Panc1 (cell line): ENCODE measurements around the gene TMEM117. TPM values are rescaled to one million over a fixed set of nuclear protein-coding genes. Genes with fewer than 3 reads are reported as not detected.
"Not testable (repeated sequence)": the region's sequence is repeated elsewhere in the genome, so short reads cannot be mapped to it uniquely, and the experiment has no call there.

Source experiments
- ATAC-seq: fragments of 200-7000 bp; cut with Tn5 transposase; 2 replicates; pipeline ENCODE4 v1.9.1; 2020; ENCODE audit warnings: mild to moderate bottlenecking, moderate library complexity
- BruUV-seq: library from RNA; stranded (reverse); fragments of 400-500 nt; replicated peaks from 2 replicates; lab custom pipeline; 2021; lab: Mats Ljungman, UMichigan
- CTCF ChIA-PET: fragments of 300-600 bp; sonication (Branson Sonifier 250); formaldehyde crosslinking; loops from one replicate; lab custom pipeline; 2022; ENCODE audit warnings: antibody characterized with exemption; lab: Charles Lee
- POLR2A ChIA-PET: fragments of 300-600 bp; sonication (Branson Sonifier 250); formaldehyde crosslinking; loops from one replicate; lab custom pipeline; 2022; ENCODE audit warnings: antibody characterized with exemption; lab: Charles Lee
- DNase-seq: peaks from one replicate; pipeline ENCODE4 v3.0.0-alpha.2; 2010; ENCODE audit warnings: low read depth, low spot score
- H3K27ac ChIP-seq: 2 replicates; pipeline ENCODE4 v1.5.1; 2011; ENCODE audit warnings: mild to moderate bottlenecking, low read length, inconsistent platforms
- H3K27me3 ChIP-seq: fragments of 200-500 bp; sonication (Bioruptor generic); 2 replicates; pipeline ENCODE4 v1.6.0; 2014; ENCODE audit warnings: low read length, inconsistent platforms; ENCODE audit not compliant: control insufficient read depth, insufficient read depth
- H3K36me3 ChIP-seq: fragments of 200-500 bp; sonication (Bioruptor generic); 2 replicates; pipeline ENCODE4 v1.5.1; 2014; ENCODE audit warnings: inconsistent platforms, mild to moderate bottlenecking, low read length, moderate library complexity; ENCODE audit not compliant: control insufficient read depth, insufficient read depth
- H3K4me1 ChIP-seq: 2 replicates; pipeline ENCODE4 v1.5.1; 2011; ENCODE audit warnings: inconsistent platforms, mild to moderate bottlenecking, low read length, moderate library complexity; ENCODE audit not compliant: control insufficient read depth, insufficient read depth
- H3K4me3 ChIP-seq, 2 experiments: 2 replicates each; pipeline ENCODE4 v1.5.1; 2011 to 2012; ENCODE audit warnings: low read depth in 2 of 2, low read length in 2 of 2, mild to moderate bottlenecking in 2 of 2, inconsistent platforms in 1 of 2, moderate library complexity in 1 of 2
- H3K9me3 ChIP-seq: fragments of 200-500 bp; sonication (Bioruptor generic); 2 replicates; pipeline ENCODE4 v1.5.1; 2014; ENCODE audit warnings: low read depth, mild to moderate bottlenecking, inconsistent platforms, low read length, moderate library complexity; ENCODE audit not compliant: control insufficient read depth, insufficient read depth
- POLR2AphosphoS5 ChIP-seq: IDR thresholded peaks from 2 replicates; pipeline ENCODE4 v1.6.1; 2012; ENCODE audit warnings: mild to moderate bottlenecking, low read depth, low read length, moderate library complexity
- SIN3A ChIP-seq: IDR thresholded peaks from 2 replicates; pipeline ENCODE4 v1.6.1; 2012; ENCODE audit warnings: low read depth, mild to moderate bottlenecking, low read length, moderate library complexity, borderline replicate concordance; ENCODE audit not compliant: insufficient read depth
- TCF7L2 ChIP-seq: IDR thresholded peaks from 2 replicates; pipeline ENCODE4 v1.6.1; 2011; ENCODE audit warnings: mild to moderate bottlenecking, low read depth, low read length, inconsistent platforms
- in situ Hi-C: cut with HindIII; loops from 2 replicates; pipeline ENCODE4 v1.10.0; 2016; ENCODE audit warnings: low sequenced_read_pairs, low pct_unique_long_range_greater_than_20kb
- intact Hi-C: fragments of 100-400 bp; cut with micrococcal nuclease; formaldehyde crosslinking; loops from one replicate; pipeline ENCODE4 v1.10.0; 2022; ENCODE audit not compliant: unreplicated experiment
- total RNA-seq: library from RNA; stranded (reverse); gene quantifications from one replicate; pipeline ENCODE4 v1.2.1, GENCODE V29; 2021; ENCODE audit not compliant: unreplicated experiment
- TF ChIP-seq, protein P1 (sequence below), 2 experiments: IDR thresholded peaks; 2 replicates each; pipeline ENCODE4 v1.6.1; 2011 to 2012; ENCODE audit warnings: low read depth in 2 of 2, control low read depth in 1 of 2, low read length in 1 of 2, mild to moderate bottlenecking in 1 of 2, moderate library complexity in 1 of 2; ENCODE audit not compliant: insufficient read depth in 1 of 2
- TF ChIP-seq, protein P2 (sequence below): fragments of 450-650 bp; IDR thresholded peaks from 2 replicates; pipeline ENCODE4 v1.5.1; 2017; ENCODE audit warnings: mild to moderate bottlenecking

TMEM117 gene
- total RNA-seq, 1 experiment from 2014 or later: 5.5 TPM

DNA sequence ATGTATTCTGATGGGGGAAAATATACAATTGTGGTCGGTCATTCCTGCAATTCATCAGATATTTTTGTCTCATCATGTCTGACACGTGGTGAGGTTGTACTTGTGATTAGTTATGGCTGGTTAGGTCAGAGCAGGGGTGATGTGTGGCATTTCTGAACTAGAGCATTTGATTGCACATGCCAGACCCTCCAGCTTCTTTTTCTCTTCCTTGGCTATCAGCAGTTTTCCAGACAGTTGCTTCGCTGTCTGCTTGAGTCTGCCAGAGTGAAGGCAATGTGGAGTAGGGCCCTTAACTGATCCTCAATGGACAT, 25.9 kb downstream of the TMEM117 start:
- no peaks in the 10 kb centered on the region for H3K27me3 ChIP-seq
- in situ Hi-C loops: no loop called here
- ATAC-seq (no peak), DNase-seq (no peak)
- H3K36me3 ChIP-seq: no peaks in the 10 kb centered on the region
- no TSS peak for BruUV-seq
- intact Hi-C loops: no loop called here
- no peak overlapping the region for H3K27ac ChIP-seq
- POLR2A ChIA-PET: no interaction called here
- CTCF ChIA-PET: interaction anchor here (0.6 kb wide), 1 partner anchor 76 kb away, joined by 4 read pairs; no protein-coding TSS in a partner anchor
- no peaks in the 10 kb centered on the region for H3K9me3 ChIP-seq
- H3K4me1 ChIP-seq: no peaks in the 10 kb centered on the region
- H3K4me3 ChIP-seq: no peak overlapping the region
- TF ChIP-seq, protein P1, sequence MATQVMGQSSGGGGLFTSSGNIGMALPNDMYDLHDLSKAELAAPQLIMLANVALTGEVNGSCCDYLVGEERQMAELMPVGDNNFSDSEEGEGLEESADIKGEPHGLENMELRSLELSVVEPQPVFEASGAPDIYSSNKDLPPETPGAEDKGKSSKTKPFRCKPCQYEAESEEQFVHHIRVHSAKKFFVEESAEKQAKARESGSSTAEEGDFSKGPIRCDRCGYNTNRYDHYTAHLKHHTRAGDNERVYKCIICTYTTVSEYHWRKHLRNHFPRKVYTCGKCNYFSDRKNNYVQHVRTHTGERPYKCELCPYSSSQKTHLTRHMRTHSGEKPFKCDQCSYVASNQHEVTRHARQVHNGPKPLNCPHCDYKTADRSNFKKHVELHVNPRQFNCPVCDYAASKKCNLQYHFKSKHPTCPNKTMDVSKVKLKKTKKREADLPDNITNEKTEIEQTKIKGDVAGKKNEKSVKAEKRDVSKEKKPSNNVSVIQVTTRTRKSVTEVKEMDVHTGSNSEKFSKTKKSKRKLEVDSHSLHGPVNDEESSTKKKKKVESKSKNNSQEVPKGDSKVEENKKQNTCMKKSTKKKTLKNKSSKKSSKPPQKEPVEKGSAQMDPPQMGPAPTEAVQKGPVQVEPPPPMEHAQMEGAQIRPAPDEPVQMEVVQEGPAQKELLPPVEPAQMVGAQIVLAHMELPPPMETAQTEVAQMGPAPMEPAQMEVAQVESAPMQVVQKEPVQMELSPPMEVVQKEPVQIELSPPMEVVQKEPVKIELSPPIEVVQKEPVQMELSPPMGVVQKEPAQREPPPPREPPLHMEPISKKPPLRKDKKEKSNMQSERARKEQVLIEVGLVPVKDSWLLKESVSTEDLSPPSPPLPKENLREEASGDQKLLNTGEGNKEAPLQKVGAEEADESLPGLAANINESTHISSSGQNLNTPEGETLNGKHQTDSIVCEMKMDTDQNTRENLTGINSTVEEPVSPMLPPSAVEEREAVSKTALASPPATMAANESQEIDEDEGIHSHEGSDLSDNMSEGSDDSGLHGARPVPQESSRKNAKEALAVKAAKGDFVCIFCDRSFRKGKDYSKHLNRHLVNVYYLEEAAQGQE (IDR thresholded peaks at IDR 0.05; ENCODE audit: insufficient read depth in 1 of 2, low read depth in 2 of 2, low read length in 1 of 2): no peak
- TF ChIP-seq, protein P2, sequence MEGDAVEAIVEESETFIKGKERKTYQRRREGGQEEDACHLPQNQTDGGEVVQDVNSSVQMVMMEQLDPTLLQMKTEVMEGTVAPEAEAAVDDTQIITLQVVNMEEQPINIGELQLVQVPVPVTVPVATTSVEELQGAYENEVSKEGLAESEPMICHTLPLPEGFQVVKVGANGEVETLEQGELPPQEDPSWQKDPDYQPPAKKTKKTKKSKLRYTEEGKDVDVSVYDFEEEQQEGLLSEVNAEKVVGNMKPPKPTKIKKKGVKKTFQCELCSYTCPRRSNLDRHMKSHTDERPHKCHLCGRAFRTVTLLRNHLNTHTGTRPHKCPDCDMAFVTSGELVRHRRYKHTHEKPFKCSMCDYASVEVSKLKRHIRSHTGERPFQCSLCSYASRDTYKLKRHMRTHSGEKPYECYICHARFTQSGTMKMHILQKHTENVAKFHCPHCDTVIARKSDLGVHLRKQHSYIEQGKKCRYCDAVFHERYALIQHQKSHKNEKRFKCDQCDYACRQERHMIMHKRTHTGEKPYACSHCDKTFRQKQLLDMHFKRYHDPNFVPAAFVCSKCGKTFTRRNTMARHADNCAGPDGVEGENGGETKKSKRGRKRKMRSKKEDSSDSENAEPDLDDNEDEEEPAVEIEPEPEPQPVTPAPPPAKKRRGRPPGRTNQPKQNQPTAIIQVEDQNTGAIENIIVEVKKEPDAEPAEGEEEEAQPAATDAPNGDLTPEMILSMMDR: no peak
- no peak for TF ChIP-seq TCF7L2
- TF ChIP-seq POLR2AphosphoS5: no peak
- no peak for TF ChIP-seq SIN3A

DNA sequence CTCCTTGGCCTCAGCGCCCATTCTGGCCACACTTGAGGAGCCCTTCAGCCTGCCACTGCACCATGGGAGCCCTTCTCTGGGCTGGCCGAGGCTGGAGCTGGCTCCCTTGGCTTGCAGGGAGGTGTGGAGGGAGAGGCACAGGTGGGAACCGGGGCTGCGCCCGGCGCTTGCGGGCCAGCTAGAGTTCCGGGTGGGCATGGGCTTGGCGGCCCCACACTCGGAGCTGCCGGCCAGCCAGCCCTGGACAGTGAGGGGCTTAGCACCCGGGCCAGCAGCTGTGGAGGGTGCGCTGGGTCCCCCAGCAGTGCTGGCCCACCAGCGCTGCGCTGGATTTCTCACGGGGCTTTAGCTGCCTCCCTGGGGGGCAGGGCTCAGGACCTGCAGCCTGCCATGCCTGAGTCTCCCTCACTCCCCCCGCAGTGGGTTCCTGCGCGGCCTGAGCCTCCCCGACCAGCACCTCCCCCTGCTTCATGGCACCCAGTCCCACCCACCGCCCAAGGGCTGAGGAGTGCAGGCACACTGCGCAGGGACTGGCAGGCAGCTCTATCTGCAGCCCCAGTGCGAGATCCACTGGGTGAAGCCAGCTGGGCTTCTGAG, 28.0 kb downstream of the TMEM117 start:
- intact Hi-C loops: no loop called here
- CTCF ChIA-PET: no interaction called here

GRCh38 chr12:43864557-43864956, 28.7 kb downstream of the TMEM117 start:
- H3K9me3 ChIP-seq, in situ Hi-C loops, H3K27ac ChIP-seq, H3K27me3 ChIP-seq, ATAC-seq, H3K4me3 ChIP-seq, H3K36me3 ChIP-seq, POLR2A ChIA-PET, intact Hi-C loops, BruUV-seq, H3K4me1 ChIP-seq, DNase-seq, CTCF ChIA-PET: not testable (repeated sequence)

More for the DNA sequence above, 28.0 kb downstream of the TMEM117 start:
- Histone ChIP-seq H3K4me3 (no peak overlapping the region), H3K9me3 (no peaks in the 10 kb centered on the region), H3K4me1 (no peaks in the 10 kb centered on the region), H3K36me3 (no peaks in the 10 kb centered on the region), H3K27me3 (no peaks in the 10 kb centered on the region), H3K27ac (no peak overlapping the region)
- POLR2A ChIA-PET: no interaction called here
- DNase-seq: no peak
- in situ Hi-C loops: no loop called here
- ATAC-seq: no peak
- BruUV-seq: no TSS peak
- TF ChIP-seq, protein P1 (IDR thresholded peaks at IDR 0.05; ENCODE audit: insufficient read depth in 1 of 2, low read depth in 2 of 2, low read length in 1 of 2): no peak
- TF ChIP-seq SIN3A (no peak), TCF7L2 (no peak), POLR2AphosphoS5 (no peak)
- TF ChIP-seq, protein P2: no peak
